HG03064 (cell line): ENCODE results near the gene PDF.
A peak's percentile ranks its signal among the peaks of the same experiment; 100 is the strongest.
"Not testable (repeated sequence)": the region's sequence is repeated elsewhere in the genome, so short reads cannot be mapped to it uniquely, and the experiment has no call there.

Experiments
- ATAC-seq: cut with Tn5 transposase; IDR thresholded peaks from one replicate; pipeline ENCODE4 v1.9.1; 2021; ENCODE audit warnings: low read depth; ENCODE audit not compliant: unreplicated experiment

Gene PDF, protein sequence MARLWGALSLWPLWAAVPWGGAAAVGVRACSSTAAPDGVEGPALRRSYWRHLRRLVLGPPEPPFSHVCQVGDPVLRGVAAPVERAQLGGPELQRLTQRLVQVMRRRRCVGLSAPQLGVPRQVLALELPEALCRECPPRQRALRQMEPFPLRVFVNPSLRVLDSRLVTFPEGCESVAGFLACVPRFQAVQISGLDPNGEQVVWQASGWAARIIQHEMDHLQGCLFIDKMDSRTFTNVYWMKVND

DNA sequence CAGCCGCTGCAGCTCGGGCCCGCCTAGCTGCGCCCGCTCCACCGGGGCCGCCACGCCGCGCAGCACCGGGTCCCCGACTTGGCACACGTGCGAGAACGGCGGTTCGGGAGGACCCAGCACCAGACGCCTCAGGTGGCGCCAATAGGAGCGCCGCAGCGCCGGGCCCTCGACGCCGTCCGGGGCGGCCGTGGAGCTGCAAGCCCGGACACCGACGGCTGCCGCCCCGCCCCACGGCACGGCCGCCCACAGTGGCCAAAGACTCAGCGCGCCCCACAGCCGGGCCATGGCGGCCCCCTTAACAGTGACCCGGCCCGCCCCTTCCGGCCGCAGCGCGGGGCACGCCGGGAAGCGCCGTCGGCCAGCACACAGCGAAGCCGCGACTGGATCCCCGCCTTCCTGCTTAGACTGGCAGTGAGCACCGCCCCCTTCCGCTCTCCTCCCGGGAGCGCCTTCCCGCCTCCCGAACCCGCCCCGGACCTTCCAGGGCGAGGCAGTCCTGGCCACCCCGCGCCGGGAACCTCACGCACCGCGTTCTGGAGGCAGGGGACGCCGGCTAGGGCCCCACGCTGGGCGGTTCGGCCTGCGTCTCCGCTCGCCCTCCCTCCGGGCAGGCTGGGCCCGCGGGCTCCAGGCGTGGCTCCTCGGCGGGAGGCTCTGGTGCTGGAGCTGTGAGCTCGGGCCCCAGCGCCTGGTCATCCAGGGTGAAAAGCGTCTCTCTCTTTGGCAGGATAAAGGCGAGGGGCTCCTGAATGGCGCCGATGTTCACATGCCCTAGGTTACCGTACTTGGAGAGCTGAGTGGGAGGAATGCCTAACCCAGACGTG, at the start of gene PDF:
Gene PDF (minus strand): TSS at position 303 of the 824 bp plus-strand sequence. CDS start 18 bp downstream, at position 285.
- peak; percentile 89 for ATAC-seq

DNA sequence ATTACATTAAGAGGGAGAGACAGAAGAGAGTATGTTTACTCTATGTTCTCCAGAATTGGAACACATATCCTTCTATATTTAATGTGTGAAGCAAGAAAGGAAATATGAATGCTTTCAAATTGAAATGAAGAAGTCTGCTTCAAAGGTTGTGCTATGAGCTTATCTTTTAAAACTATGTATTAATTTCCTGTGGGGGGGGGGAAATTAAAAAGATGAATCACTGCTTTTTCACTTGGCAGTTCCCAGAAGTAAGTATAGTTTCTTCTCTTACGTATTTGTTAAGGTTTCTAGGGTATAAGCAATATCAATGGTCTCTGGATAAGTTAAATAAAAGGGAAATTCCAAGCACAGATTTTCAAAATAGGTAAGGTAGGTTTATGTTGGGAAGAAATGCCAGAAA, 48.4 kb upstream of the PDF start:
- no peak for ATAC-seq

DNA sequence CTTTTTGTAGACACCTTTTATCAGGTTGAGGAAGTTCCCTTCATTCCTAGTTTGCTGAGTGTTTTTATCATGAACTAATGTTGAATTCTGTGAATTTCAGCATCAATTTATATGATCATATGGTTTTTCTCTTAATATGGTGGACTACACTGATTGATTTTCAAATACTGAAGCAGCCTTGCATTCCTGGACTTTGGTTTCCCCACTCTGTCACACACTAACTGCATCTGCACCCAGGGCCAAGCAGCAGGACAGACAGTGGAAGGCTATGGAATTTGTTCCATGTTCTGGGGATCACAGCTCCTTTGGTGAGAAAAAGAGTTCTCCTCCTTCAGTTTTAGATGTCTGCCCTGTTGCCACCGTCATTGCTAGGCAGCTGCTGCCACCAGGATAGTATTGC, 47.6 kb upstream of the PDF start:
- no peak for ATAC-seq

DNA sequence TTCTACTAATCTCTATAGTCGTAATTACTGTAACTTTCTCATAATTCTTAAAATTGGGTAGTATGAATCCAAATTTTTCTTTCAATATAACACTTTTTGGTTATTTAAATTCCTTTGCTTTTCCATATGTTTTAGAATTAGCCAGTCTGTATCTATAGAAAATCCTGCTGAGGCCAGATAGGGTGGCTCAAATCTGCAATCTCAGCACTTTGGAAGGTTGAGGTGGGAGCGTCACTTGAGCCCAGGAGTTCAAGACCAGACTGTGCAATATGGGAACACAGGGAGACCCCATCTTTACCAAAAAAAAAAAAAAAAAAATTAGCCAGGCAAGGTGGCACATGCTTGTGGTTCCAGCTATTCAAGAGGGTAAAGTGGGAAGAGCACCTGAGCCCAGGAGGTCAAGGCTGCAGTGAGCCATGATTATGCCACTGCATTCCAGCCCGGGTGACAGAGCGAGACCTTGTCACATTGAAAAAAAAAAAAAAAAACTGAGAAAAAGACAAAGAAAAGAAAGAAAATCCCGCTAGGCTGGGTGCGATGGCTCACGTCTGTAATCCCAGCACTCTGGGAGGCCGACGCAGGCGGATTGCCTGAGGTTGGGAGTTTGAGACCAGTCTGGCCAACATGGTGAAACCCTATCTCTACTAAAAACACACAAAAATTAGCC, 46.1 kb upstream of the PDF start:
- no peak for ATAC-seq

DNA sequence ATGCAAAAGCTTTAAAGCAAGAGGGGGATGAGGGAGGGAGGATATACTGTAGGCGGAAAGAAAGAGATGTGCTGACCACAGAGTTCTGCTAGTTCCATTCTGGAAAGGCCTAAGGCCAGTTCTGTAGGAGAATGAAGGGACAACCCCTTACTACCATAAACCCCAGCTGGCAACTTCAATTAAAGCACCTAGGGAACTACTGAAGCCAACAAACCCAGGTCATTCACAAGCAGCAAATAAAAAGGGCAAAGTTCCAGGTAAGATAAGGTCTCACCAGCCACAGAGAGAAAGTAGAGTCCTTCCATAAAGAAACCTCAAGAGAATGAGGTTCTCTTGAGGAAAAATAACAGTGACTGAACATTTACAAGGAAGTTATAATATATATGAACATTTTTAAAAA, 42.6 kb upstream of the PDF start:
- no peak for ATAC-seq

DNA sequence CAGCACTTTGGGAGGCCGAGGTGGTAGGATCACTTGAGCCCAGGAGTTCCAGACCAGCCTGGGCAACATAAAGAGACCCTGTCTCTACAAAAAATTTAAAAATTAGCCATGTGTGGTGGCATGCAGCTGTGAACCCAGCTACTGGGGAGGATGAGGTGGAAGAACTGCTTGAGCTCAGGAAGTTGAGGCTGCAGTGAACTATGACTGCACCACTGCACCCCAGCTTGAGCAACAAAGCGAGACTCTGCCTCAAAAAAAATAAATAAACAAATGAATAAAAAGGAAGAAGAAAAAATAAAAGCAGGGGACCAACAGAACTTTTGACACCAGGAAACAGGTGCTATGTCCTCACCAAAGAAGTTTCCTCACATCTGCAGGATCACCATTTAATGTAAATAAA, 41.2 kb upstream of the PDF start:
- no peak for ATAC-seq

DNA sequence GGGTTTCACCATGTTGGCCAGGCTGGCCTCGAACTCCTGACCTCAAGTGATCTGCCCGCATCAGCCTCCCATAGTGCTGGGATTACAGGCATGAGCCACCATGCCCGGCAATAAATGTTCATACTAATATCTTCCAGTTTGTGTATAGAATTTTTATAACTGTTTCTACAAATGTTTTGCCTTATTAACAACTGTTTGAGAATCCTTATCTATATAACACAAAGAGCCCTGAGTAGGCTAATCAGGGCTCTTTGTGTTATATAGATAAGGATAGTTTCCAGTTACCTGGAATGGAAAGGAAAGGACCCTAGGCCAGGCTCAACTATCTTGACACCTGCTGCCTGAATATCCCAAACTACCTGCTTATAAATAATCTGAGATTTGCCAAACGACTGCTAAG, 38.5 kb upstream of the PDF start:
- ATAC-seq: no peak

DNA sequence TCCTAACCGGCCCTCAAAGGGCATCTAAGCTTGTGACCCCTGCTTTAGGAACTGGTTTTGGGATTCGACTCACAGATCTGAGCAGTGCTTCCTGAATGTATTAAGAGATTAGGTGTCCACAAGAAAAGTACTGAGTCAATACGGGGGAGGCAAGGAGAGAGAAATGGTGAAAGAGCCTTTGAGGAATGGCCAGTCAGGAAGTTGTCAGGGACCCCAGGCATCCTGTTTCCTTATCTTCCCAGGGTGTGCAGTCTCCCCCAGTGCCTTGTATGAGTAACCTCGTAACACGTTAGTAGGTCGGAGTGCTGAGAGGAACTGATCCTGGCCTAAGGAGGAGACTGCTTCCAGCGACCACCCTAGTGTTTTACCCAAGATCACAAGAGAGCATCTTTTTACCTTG, 37.6 kb upstream of the PDF start:
- ATAC-seq: no peak

DNA sequence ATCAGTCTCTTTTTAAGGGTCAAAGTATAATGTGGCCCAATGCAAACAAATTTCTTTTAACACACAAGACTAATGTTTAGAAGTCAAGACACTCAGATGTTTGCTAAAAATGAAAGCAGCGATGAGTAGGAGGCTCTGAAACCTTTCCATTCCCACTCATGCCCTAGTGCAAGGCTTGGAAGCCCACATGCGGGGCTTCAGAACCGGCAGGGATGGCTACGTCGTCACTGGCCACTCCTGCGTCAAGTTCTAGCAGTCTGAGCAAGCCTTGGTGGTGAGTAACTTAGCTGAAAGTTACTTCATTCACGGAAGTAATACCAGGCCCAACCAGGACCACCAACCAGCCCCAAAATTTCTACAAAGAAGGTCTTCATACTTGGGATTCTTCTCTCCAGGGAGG, 36.0 kb upstream of the PDF start:
- ATAC-seq: no peak

DNA sequence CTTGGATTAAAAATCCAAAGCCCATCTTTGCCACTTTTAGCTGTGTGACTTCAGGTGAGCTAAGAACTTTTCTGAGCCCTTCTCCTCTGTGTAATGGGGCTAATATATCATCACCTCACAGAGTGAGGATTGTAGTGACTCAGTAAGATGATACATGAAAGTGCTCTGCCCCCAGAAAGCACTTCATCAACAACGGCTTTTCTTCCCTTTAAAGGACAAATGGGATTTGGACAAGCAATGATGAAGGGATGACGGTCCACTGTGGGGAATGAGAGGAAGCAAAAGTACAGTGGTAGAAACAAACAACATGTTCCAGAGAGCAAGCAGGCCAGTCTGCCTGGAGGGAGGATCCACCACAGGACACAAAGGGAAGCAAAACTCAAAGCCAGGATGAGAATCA, 35.5 kb upstream of the PDF start:
- no peak for ATAC-seq

DNA sequence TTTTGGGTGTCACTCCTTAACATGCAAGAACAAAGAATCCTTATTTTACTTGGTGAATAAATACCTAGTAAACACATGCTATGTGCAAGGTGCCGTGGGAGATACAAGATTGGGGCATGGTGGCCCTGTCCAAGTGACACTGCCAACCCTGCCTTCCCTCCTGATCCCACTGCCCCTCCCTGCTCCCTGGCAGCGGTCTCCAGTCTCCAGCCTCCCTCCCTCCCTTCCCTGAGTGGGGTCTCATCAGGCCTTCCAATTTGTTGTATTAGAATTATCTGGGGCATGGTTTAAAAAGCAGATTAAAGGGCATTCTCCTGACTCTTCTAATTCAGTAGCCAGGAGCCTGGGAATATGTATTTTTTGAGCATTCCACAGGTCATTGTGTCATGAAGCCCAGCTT, 33.7 kb upstream of the PDF start:
- no peak for ATAC-seq

DNA sequence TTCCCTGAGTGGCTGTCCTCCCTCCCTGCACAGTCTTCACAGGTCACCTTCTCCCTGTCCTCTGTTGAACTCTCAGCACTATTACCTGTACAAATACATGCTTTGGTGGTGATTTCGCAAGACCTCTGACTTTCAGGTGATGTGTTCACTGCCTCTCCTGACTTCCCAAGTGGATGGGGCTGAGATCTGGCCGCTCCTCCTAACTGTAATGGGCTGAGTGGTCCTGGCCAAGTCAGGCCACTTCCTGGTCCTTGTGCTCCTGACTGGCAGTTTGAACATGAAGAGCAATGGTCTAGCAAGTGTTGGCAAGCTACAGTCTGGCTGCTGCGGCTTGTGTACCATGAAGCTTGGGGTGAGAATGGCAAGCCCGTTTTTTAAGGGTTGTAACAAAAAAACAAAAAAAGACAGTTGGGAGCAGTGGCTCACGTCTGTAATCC, 32.9 kb upstream of the PDF start:
- ATAC-seq: no peak

DNA sequence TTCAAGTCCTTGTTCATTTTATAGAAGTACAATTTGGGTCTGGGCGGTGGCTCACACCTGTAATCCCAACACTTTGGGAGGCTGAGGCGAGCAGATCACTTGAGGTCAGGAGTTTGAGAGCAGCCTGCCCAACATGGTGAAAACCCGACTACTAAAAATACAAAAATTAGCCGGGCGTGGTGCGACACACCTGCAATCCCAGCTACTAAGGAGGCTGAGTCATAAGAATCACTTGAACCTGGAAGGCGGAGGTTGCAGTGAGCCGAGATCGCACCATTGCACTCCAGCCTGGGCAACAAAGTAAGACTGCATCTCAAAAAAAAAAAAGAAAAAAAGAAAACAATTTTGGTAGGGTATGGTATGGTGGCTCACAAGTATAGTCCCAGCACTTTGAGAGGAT, 29.7 kb upstream of the PDF start:
- not testable (repeated sequence) for ATAC-seq

DNA sequence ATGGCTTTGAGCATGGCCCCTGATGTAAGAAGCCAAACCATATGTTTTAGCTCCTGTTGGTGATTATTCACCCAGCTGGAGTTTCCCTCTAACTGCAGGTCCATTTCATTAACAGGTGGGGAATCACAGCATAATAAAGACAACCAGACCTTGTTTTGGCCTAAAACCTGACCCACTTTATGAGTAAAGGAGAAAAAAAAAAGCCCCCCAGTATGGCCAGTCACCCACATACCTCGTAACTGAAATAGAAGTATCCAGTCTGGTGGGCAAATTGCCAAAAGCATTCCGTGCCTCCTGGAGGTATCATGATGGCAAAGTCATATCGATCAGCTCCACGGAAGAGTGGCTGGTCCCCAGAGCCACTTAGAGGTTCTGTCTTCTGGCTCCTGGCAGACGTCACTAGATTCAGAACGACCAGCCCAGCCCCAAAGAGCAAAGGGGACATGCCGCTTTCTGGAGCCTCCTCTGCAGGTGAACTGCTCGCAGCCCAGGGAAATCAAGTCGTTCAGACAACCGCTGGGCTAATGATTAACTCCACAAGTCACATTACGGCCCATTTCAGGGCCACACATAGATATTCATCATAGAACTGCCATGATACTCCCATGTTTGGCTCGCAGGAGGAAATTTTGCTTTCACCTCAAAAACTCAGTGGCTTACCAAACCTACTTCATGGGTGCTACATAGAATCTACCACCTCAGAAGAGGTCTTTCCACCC, 21.1 kb upstream of the PDF start, which contains the start of gene TMED6:
Gene TMED6 (minus strand): TSS at position 478 of the 719 bp plus-strand sequence. CDS start 33 bp downstream, at position 445.
- ATAC-seq: no peak

DNA sequence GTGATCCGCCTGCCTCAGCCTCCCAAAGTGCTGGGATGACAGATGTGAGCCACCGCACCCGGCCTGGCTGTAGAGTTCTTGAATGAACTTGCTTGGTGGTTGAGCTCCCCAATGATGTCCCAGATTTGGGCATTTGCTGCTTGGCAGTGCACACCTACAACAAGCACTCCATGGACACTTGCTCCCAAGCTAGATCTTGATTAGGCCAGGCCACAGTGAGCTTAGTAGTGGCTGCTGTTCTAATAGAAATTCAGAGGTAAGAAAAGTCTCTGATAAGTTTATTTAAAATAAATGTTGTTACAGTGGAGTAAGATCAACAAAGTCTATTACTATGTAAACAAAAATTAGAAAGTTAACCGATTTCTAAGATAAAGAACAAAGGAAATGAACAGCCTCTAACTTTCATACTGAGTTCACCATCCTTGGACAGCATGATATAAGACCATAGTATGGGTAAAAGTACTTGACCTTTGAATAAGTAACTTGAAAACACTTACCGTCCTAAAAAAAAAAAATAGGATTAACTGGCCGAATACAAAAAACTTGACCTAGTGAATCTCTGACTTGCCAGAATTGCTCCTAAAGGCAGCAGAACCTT, 20.2 kb upstream of the PDF start:
- ATAC-seq: no peak

DNA sequence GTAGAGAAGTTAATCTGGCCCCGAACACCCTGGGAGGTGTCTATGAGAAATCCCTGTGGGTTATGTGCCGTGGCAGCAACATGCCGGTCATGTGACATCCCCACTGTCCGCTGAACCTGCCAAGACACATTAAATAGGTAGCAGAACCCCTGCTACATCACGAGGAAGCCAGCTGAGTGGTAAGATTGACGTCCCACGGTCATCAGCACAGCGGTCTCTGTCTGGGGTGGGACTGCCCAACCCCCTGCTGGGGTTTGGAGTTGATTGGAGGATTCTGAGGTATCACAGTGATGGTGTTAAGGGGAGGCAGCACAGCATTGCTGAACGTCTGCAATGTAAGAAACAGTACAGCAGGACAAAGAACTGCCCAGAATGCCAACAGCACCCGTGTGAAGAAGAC, 19.1 kb upstream of the PDF start:
- ATAC-seq: no peak

DNA sequence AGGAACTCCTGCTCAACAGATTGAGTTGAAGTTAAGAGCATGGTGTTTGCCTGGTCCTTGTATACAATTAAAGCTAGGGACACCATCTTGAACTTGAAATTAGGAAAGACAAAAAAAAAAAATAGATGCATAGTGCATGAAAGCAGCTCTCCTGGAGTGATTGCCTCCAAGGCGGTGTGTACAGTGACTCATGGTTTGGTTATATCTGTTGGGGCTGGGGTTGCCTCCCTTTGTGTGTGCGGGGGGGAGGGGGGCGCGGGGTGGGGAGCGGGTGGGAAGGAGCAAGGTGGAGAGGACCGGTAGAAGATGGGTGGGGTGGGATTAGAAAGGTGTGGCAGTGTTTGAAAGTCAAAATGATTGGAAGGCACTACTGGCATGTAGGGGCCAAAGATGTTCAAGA, 17.8 kb upstream of the PDF start:
- no peak for ATAC-seq

DNA sequence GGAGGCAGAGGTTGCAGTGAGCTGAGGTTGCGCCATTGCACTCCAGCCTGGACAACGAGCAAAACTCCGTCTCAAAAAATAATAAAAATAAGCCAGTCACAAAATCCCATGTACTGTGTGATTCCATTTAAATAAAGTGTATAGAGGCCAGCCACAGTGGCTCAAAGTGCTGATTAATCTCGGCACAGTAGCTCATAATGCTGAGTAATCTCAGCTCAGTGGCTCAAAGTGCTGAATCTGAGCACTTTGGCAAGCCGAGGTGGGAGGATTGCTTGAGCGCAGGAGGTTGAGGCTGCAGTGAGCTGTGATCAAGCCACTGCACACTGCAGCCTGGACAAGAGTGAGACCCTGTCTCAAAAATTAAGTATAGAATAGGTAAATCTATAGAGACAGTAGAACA, 16.3 kb upstream of the PDF start:
- no peak for ATAC-seq

DNA sequence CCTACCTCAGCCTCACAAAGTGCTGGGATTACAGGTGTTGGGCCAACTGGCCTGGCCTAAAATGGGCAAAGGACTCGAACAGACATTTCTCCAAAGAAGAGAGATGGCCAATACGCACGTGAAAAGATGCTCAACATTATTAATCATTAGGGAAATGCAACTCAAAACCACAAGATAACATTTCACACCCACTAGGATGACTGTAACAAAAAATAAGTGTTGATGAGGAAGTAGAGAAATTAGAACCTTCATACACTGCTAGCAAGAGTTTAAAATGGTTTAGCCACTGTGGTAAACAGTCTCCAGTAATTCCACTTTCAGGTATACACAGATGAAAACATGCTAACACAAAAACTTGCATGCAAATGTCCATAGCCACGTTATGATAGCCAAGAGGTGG, 15.5 kb upstream of the PDF start:
- ATAC-seq: no peak

DNA sequence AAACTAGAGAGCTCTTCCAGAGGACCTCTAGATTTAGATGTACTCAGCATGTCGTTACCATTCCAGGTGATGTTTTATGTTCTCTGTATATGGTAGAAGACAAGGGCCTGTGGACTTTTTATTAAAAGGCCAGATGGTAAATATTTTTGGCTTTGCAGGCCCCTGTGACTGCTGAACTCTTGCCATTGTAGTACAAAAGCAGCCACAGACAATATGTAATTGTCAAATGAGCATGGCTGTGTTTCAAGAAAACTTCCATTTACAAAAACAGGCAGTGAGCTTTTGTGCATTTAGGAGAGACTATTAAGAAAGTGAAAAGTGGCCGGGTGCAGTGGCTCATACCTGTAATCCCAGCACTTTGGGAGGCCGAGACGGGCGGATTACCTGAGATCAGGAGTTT, 13.8 kb upstream of the PDF start:
- no peak for ATAC-seq
